Liver (tissue), 9 donors: ENCODE measurements around the gene SCYL3. TPM values are rescaled to one million over a fixed set of nuclear protein-coding genes. Genes with fewer than 3 reads are reported as not detected.

Experiments used
- DNase-seq: peaks from one replicate; pipeline ENCODE4 v3.0.0-alpha.2; 2017; ENCODE audit warnings: low spot score
- H3K27ac ChIP-seq, 2 donors: one replicate each; pipeline ENCODE4 v1.7.0; 2013; ENCODE audit warnings: inconsistent platforms in 2 of 2, low read length in 2 of 2, control low read depth in 1 of 2, low read depth in 1 of 2, mild to moderate bottlenecking in 1 of 2
- H3K27me3 ChIP-seq, 4 donors: one replicate each; pipeline versions ENCODE4 v1.6.1 to v1.7.0; 2013; ENCODE audit warnings: low read length in 3 of 4, inconsistent platforms in 1 of 4, mild to moderate bottlenecking in 1 of 4, moderate library complexity in 1 of 4; ENCODE audit not compliant: control insufficient read depth in 4 of 4, insufficient read depth in 4 of 4
- H3K36me3 ChIP-seq, 4 donors: one replicate each; pipeline versions ENCODE4 v1.6.1 to v1.7.0; 2013; ENCODE audit warnings: low read length in 3 of 4, mild to moderate bottlenecking in 3 of 4, low read depth in 1 of 4, moderate library complexity in 1 of 4; ENCODE audit not compliant: control insufficient read depth in 4 of 4, insufficient read depth in 3 of 4
- H3K4me1 ChIP-seq, 4 donors: one replicate each; pipeline versions ENCODE4 v1.6.1 to v1.7.0; 2013; ENCODE audit warnings: low read length in 3 of 4, mild to moderate bottlenecking in 3 of 4, moderate library complexity in 1 of 4; ENCODE audit not compliant: control insufficient read depth in 4 of 4, insufficient read depth in 4 of 4
- H3K4me3 ChIP-seq, 3 donors: one replicate each; pipeline versions ENCODE4 v1.6.1 to v1.7.0; 2013; ENCODE audit warnings: low read length in 3 of 3, control low read depth in 1 of 3, low read depth in 1 of 3, mild to moderate bottlenecking in 1 of 3
- H3K9ac ChIP-seq, 2 donors: one replicate each; pipeline ENCODE4 v1.7.0; 2013; ENCODE audit warnings: low read length in 2 of 2, mild to moderate bottlenecking in 2 of 2, moderate library complexity in 2 of 2, control low read depth in 1 of 2, low read depth in 1 of 2
- H3K9me3 ChIP-seq, 4 donors: one replicate each; pipeline versions ENCODE4 v1.6.1 to v1.7.0; 2013; ENCODE audit warnings: low read length in 3 of 4; ENCODE audit not compliant: control insufficient read depth in 4 of 4
- EGR1 ChIP-seq, 2 donors: IDR thresholded peaks; 2 replicates each; pipeline ENCODE4 v1.6.1; 2016 to 2018; ENCODE audit warnings: antibody characterized with exemption in 2 of 2, low read depth in 2 of 2
- FOXA1 ChIP-seq: IDR thresholded peaks from 2 replicates; pipeline ENCODE4 v1.6.1; 2016; ENCODE audit warnings: antibody characterized with exemption
- FOXA2 ChIP-seq: IDR thresholded peaks from 2 replicates; pipeline ENCODE4 v1.6.1; 2016; ENCODE audit warnings: antibody characterized with exemption
- GABPA ChIP-seq, 2 donors: IDR thresholded peaks in 1 of 2; conservative IDR thresholded peaks in 1 of 2; 2 replicates each; pipeline ENCODE4 v1.6.1; 2016; ENCODE audit warnings: antibody characterized with exemption in 2 of 2, mild to moderate bottlenecking in 1 of 2, moderate library complexity in 1 of 2
- HNF4A ChIP-seq, 2 donors: conservative IDR thresholded peaks; 2 replicates each; pipeline ENCODE4 v1.6.1; 2016; ENCODE audit warnings: antibody characterized with exemption in 2 of 2, mild to moderate bottlenecking in 2 of 2
- JUND ChIP-seq, 2 donors: IDR thresholded peaks; 2 replicates each; pipeline ENCODE4 v1.6.1; 2016; ENCODE audit warnings: antibody characterized with exemption in 2 of 2
- NR2F2 ChIP-seq: IDR thresholded peaks from 2 replicates; pipeline ENCODE4 v1.6.1; 2016; ENCODE audit warnings: antibody characterized with exemption
- RAD21 ChIP-seq, 2 donors: IDR thresholded peaks; 2 replicates each; pipeline ENCODE4 v1.6.1; 2016; ENCODE audit warnings: antibody characterized with exemption in 2 of 2, mild to moderate bottlenecking in 2 of 2
- TAF1 ChIP-seq: conservative IDR thresholded peaks from 2 replicates; pipeline ENCODE4 v1.6.1; 2016; ENCODE audit warnings: antibody characterized with exemption, mild to moderate bottlenecking
- WGBS: extraction: QIAGEN DNeasy Blood & Tissue Kit; methylation state at CpG from one replicate; pipeline ENCODE4 v1.1.7; 2013; 5-methylcytosine and 5-hydroxymethylcytosine counted together
- polyA plus RNA-seq, 2 donors: library from polyadenylated mRNA; stranded (reverse) in 1 of 2; unstranded in 1 of 2; fragments of 200-250 nt in 1 of 2; fragments of >200 nt in 1 of 2; fragmentation: Nextera tagmentation in 1 of 2; extraction: Ambion mirVana in 1 of 2; gene quantifications; one replicate each; pipeline versions ENCODE4 v1.2.1 to v1.2.3, GENCODE V29; 2013 to 2015
- total RNA-seq, 2 donors: library from RNA; depleted of rRNA; stranded (reverse); fragments of >200 nt; gene quantifications; one replicate each; pipeline ENCODE4 v1.2.3, GENCODE V29; 2014
- TF ChIP-seq, protein P1 (sequence below): fragments of 150-350 bp; IDR thresholded peaks from 2 replicates; pipeline ENCODE4 v1.5.1; 2017; ENCODE audit warnings: improper control_type of control experiment, low read depth, low read length; ENCODE audit not compliant: missing input control
- TF ChIP-seq, protein P2 (sequence below): IDR thresholded peaks from 2 replicates; pipeline ENCODE4 v1.6.1; 2016; ENCODE audit warnings: antibody characterized with exemption, mild to moderate bottlenecking
- TF ChIP-seq, protein P3 (sequence below): IDR thresholded peaks from 2 replicates; pipeline ENCODE4 v1.6.1; 2016; ENCODE audit warnings: antibody characterized with exemption
- TF ChIP-seq, protein P4 (sequence below): IDR thresholded peaks from 2 replicates; pipeline ENCODE4 v1.6.1; 2016; ENCODE audit warnings: antibody characterized with exemption
- donor health status: healthy.
- donor health status: healthy.
- donor health status: healthy.
- donor health status: healthy.
- donor health status: healthy.

The SCYL3 gene
- total and polyA plus RNA-seq, 4 donors, result 4.0 to 12.2 (median 6.1) TPM

DNA sequence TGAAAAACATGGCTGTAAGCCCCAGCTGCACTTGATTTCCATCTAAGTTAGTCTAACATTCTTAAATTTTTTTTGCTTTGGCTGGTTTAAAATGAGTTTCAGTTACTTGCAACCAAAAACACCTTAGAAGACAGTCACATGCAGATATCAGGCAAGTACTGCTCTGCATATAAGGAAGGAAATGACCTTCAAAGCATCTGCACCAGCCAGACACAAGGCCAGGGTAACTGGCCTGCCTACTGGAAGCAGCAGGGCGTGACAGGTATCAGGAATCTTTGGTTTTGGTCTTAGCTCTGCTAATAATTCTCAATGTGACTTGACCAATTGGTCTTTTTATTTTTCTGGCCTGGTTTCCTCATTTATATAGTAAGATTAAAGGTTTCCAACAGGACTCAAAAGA, 33.5 kb downstream of the SCYL3 start:
- TF ChIP-seq RAD21 (IDR thresholded peaks at IDR 0.05) (no peak), NR2F2 (no peak)
- Histone ChIP-seq H3K4me3 (no peak overlapping the region), H3K36me3 (peaks cover 6 to 81% (median 52%) of the 10 kb centered on the region in 4 donors), H3K4me1 (no peaks in the 10 kb centered on the region), H3K9me3 (no peaks in the 10 kb centered on the region), H3K27me3 (no peaks in the 10 kb centered on the region), H3K9ac (no peak overlapping the region), H3K27ac (no peak overlapping the region)
- 92% methylated on average over 1 of the region's 1 CpG for WGBS
- DNase-seq, result no peak

DNA sequence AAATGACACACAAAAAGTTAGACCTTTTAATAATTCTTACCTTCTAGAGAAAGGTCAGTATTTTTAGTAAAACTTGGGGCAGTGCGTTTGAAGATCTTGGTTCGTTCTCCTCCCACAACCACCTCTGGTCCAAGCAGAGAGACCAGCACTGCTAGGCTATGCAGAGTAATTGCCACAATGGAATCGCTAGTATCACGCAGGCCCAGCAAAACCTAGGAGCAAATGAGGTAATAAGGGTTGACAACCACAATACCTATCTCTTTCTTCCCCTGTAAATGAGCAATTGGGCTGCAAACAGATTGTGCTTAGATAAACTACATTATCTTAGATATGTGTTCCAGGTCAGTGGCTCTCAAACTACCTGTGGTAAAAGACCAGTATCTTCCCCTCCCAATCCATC, 34.7 kb downstream of the SCYL3 start:
- peaks cover 7 to 81% (median 60%) of the 10 kb centered on the region in 4 donors for H3K36me3 ChIP-seq
- WGBS, result 78% methylated on average over 4 of the region's 4 CpGs

DNA sequence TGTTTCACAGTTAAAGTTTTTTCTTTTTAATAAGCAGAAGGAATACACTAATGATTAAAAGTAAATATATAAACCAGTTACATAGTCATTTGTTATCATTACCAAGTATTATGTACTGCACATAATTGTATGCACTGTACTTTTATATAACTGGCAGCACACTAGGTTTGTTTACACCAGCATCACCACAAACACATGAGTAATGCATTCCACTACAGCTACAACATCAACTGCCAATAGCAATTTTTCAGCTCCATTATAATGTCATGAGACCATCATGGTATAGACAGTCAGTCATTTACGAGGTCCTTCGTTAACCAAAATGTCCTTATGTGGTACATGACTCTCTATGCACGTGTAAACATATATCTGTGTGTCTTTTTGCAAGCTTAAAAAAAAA, 35.2 kb downstream of the SCYL3 start:
- Histone ChIP-seq H3K9ac (no peak overlapping the region), H3K36me3 (peaks cover 7 to 81% (median 61%) of the 10 kb centered on the region in 4 donors), H3K4me3 (no peak overlapping the region), H3K27ac (no peak overlapping the region), H3K9me3 (no peaks in the 10 kb centered on the region), H3K27me3 (no peaks in the 10 kb centered on the region), H3K4me1 (no peaks in the 10 kb centered on the region)
- TF ChIP-seq, protein P1, sequence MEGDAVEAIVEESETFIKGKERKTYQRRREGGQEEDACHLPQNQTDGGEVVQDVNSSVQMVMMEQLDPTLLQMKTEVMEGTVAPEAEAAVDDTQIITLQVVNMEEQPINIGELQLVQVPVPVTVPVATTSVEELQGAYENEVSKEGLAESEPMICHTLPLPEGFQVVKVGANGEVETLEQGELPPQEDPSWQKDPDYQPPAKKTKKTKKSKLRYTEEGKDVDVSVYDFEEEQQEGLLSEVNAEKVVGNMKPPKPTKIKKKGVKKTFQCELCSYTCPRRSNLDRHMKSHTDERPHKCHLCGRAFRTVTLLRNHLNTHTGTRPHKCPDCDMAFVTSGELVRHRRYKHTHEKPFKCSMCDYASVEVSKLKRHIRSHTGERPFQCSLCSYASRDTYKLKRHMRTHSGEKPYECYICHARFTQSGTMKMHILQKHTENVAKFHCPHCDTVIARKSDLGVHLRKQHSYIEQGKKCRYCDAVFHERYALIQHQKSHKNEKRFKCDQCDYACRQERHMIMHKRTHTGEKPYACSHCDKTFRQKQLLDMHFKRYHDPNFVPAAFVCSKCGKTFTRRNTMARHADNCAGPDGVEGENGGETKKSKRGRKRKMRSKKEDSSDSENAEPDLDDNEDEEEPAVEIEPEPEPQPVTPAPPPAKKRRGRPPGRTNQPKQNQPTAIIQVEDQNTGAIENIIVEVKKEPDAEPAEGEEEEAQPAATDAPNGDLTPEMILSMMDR, result no peak
- DNase-seq, result no peak
- 91% methylated on average over 3 of the region's 3 CpGs for WGBS

More for the DNA sequence above, 34.7 kb downstream of the SCYL3 start:
- H3K4me3 ChIP-seq, result no peak overlapping the region
- H3K9ac ChIP-seq, result no peak overlapping the region
- no peak overlapping the region for H3K27ac ChIP-seq
- H3K27me3 ChIP-seq, result no peaks in the 10 kb centered on the region
- no peaks in the 10 kb centered on the region for H3K9me3 ChIP-seq
- TF ChIP-seq FOXA2, result no peak
- no peak for DNase-seq
- no peaks in the 10 kb centered on the region for H3K4me1 ChIP-seq

DNA sequence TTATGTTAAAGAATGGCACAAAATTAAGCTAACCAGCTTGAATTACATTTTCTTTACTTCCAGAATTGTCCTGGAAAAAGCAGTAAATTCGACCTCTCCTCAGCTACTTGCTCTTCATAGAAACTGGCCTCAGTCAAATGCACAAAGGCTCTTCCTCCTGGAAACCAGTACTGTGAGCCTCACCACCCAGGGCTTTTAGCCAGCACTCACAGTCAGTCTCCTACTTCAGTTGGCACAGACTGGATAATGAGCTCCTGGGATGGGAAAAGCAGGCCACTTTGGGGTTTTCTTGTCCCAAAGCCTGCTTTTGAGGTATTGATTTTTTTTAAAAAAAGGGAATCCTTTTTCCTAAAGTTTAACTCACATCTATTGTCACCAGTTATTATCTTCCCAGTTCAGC, 40.4 kb downstream of the SCYL3 start:
- no peak for DNase-seq
- Histone ChIP-seq H3K4me1 (peaks cover 0 to 10% (median 0%) of the 10 kb centered on the region in 4 donors), H3K36me3 (peaks cover 10 to 60% (median 46%) of the 10 kb centered on the region in 4 donors), H3K9ac (no peak overlapping the region), H3K4me3 (no peak overlapping the region), H3K27me3 (no peaks in the 10 kb centered on the region), H3K27ac (no peak overlapping the region), H3K9me3 (no peaks in the 10 kb centered on the region)
- WGBS, result 89% methylated on average over 1 of the region's 1 CpG
- TF ChIP-seq, protein P1, result no peak
- TF ChIP-seq JUND (IDR thresholded peaks at IDR 0.05) (no peak), RAD21 (IDR thresholded peaks at IDR 0.05) (no peak), FOXA2 (no peak), FOXA1 (no peak), NR2F2 (no peak), HNF4A (conservative IDR thresholded peaks at IDR 0.05) (no peak), GABPA (IDR thresholded peaks at IDR 0.05 in 1 of 2, conservative IDR thresholded peaks at IDR 0.05 in 1 of 2) (no peak), TAF1 (no peak), EGR1 (IDR thresholded peaks at IDR 0.05; ENCODE audit: low read depth in 2 of 2) (no peak)
- TF ChIP-seq, protein P2, sequence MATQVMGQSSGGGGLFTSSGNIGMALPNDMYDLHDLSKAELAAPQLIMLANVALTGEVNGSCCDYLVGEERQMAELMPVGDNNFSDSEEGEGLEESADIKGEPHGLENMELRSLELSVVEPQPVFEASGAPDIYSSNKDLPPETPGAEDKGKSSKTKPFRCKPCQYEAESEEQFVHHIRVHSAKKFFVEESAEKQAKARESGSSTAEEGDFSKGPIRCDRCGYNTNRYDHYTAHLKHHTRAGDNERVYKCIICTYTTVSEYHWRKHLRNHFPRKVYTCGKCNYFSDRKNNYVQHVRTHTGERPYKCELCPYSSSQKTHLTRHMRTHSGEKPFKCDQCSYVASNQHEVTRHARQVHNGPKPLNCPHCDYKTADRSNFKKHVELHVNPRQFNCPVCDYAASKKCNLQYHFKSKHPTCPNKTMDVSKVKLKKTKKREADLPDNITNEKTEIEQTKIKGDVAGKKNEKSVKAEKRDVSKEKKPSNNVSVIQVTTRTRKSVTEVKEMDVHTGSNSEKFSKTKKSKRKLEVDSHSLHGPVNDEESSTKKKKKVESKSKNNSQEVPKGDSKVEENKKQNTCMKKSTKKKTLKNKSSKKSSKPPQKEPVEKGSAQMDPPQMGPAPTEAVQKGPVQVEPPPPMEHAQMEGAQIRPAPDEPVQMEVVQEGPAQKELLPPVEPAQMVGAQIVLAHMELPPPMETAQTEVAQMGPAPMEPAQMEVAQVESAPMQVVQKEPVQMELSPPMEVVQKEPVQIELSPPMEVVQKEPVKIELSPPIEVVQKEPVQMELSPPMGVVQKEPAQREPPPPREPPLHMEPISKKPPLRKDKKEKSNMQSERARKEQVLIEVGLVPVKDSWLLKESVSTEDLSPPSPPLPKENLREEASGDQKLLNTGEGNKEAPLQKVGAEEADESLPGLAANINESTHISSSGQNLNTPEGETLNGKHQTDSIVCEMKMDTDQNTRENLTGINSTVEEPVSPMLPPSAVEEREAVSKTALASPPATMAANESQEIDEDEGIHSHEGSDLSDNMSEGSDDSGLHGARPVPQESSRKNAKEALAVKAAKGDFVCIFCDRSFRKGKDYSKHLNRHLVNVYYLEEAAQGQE, result no peak
- TF ChIP-seq, protein P3, sequence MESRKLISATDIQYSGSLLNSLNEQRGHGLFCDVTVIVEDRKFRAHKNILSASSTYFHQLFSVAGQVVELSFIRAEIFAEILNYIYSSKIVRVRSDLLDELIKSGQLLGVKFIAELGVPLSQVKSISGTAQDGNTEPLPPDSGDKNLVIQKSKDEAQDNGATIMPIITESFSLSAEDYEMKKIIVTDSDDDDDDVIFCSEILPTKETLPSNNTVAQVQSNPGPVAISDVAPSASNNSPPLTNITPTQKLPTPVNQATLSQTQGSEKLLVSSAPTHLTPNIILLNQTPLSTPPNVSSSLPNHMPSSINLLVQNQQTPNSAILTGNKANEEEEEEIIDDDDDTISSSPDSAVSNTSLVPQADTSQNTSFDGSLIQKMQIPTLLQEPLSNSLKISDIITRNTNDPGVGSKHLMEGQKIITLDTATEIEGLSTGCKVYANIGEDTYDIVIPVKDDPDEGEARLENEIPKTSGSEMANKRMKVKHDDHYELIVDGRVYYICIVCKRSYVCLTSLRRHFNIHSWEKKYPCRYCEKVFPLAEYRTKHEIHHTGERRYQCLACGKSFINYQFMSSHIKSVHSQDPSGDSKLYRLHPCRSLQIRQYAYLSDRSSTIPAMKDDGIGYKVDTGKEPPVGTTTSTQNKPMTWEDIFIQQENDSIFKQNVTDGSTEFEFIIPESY, result no peak
- TF ChIP-seq, protein P4, sequence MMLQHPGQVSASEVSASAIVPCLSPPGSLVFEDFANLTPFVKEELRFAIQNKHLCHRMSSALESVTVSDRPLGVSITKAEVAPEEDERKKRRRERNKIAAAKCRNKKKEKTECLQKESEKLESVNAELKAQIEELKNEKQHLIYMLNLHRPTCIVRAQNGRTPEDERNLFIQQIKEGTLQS, result no peak
